Stimulated activated CD8-positive, alpha-beta memory T cell treated with anti-CD3 and anti-CD28 coated beads, Interleukin-2, amount 100 ng/mL, for 48 hours (primary cell): ENCODE measurements around the gene CTIF.
"Not testable (repeated sequence)": the region's sequence is repeated elsewhere in the genome, so short reads cannot be mapped to it uniquely, and the experiment has no call there.

Source experiments
- DNase-seq, 2 donors: peaks; one replicate each; pipeline ENCODE4 v3.0.0-alpha.2; 2020; ENCODE audit warnings: low read depth in 2 of 2

The CTIF gene

GRCh38 chr18:48803951-48804855, 265.4 kb downstream of the CTIF start:
- no peak for DNase-seq

GRCh38 chr18:48804856-48805610, 266.2 kb downstream of the CTIF start:
- DNase-seq = no peak

GRCh38 chr18:48805826-48806535, 267.1 kb downstream of the CTIF start:
- no peak for DNase-seq

GRCh38 chr18:48806551-48807261, 267.9 kb downstream of the CTIF start:
- DNase-seq = no peak

GRCh38 chr18:48808476-48808875, 269.6 kb downstream of the CTIF start:
- DNase-seq = no peak

GRCh38 chr18:48809365-48809764, 270.5 kb downstream of the CTIF start:
- no peak for DNase-seq

- no peak for DNase-seq
Measured at GRCh38 chr18:48810805-48811204, 272.0 kb downstream of the CTIF start.

GRCh38 chr18:48811401-48811800, 272.6 kb downstream of the CTIF start:
- DNase-seq = no peak

GRCh38 chr18:48811977-48812451, 273.2 kb downstream of the CTIF start:
- DNase-seq = not testable (repeated sequence)

GRCh38 chr18:48813321-48813720, 274.5 kb downstream of the CTIF start:
- DNase-seq = no peak

- no peak for DNase-seq
Measured at GRCh38 chr18:48813833-48814489, 275.1 kb downstream of the CTIF start.

- no peak for DNase-seq
Measured at GRCh38 chr18:48814490-48815178, 275.8 kb downstream of the CTIF start.

- no peak for DNase-seq
Measured at GRCh38 chr18:48815179-48815515, 276.3 kb downstream of the CTIF start.

GRCh38 chr18:48815581-48816324, 276.9 kb downstream of the CTIF start:
- DNase-seq = no peak

- DNase-seq = no peak
Measured at GRCh38 chr18:48816554-48816953, 277.7 kb downstream of the CTIF start.

GRCh38 chr18:48817021-48817461, 278.2 kb downstream of the CTIF start:
- no peak for DNase-seq

GRCh38 chr18:48818329-48819254, 279.8 kb downstream of the CTIF start:
- no peak for DNase-seq

GRCh38 chr18:48819276-48819675, 280.4 kb downstream of the CTIF start:
- no peak for DNase-seq
